Anterior cingulate cortex (tissue), 58 donors: ENCODE results near the gene NLRP4.

Experiments
- DNase-seq, 58 donors: peaks; one replicate each; lab custom pipeline; 2025; lab: John Stamatoyannopoulos, UW

NLRP4 gene

GRCh38 chr19:55836340-55836739 lies at the start of gene NLRP4:
Gene NLRP4, plus strand, starts transcription at chr19:55836540. Its CDS starts 15,541 bp downstream, at chr19:55852081.
- DNase-seq: no peak

- no peak for DNase-seq
Observed at GRCh38 chr19:55795021-55795420, 41.3 kb upstream of the NLRP4 start.

DNA sequence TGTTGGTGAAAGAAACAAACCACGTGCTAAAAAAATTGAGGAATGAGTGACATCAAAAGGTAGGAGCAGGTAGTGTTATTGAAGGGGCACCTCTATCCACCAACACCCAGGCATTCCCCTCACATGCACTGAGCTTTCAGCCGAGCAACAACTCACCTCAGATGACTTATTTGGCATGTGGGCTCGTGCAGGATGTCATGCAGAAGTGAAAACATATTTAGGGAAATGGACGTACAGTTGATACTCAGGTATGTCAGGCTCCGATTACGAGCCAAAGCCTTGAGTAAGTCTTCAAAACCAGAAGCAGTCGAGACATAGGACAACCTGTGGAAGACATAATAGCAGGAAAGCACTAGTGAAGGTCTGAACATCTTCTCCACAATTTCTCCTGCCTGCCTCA lies 34.9 kb upstream of the NLRP4 start:
- no peak for DNase-seq

- DNase-seq: no peak
Observed at GRCh38 chr19:55802281-55802680, 34.1 kb upstream of the NLRP4 start.

GRCh38 chr19:55809381-55810058 lies 26.8 kb upstream of the NLRP4 start:
- peak in 8 of 58 donors; percentile 0 to 33 (median 2) for DNase-seq

DNA sequence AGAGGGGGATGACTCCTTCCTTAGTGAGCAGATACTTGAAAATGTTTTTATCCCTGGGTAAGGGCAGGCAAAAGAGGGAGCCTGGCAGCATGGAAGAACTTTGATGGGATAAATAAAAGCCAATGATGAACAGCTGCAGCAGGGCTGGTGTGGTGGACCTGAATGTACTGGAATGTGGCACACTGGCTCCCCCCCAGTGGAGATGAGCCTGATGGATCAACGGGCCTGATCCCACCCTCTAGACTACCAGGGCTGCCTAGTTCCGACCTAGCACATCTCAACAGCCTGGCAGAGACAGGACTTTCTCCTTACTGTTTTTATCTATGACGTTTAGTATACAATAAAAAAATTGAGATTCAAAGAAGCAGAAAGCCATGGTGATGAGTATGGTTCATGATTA lies 25.0 kb upstream of the NLRP4 start:
- no peak for DNase-seq

- no peak for DNase-seq
Observed at GRCh38 chr19:55812449-55812848, 23.9 kb upstream of the NLRP4 start.

- DNase-seq: no peak
Observed at GRCh38 chr19:55813906-55814305, 22.4 kb upstream of the NLRP4 start.

- no peak for DNase-seq
Observed at GRCh38 chr19:55820037-55820436, 16.3 kb upstream of the NLRP4 start.

GRCh38 chr19:55830656-55831055 lies 5.7 kb upstream of the NLRP4 start:
- DNase-seq: no peak

GRCh38 chr19:55831846-55832245 lies 4.5 kb upstream of the NLRP4 start, which contains the start of gene NLRP11:
Gene NLRP11, minus strand, starts transcription at chr19:55831999. Its CDS starts 13,825 bp downstream, at chr19:55818174.
- no peak for DNase-seq

GRCh38 chr19:55832676-55833075 lies 3.7 kb upstream of the NLRP4 start:
- no peak for DNase-seq

DNA sequence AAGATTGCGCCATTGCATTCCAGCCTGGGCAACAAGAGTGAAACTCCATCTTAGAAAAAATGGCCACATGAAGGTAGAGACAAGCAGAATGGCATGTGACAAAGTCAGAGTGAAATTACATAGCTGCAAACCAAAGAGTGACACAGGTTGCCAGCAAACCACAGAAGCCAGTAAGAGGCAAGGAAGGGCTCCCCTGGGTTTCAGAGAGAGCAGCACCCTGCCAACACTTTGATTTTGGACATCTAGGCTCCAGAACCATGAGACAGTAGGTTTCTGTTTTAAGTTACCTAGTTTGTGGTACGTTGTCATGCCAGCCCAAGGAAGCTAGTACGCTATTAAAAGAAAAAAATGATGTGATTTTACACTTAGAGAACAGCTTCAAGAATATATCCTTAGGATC lies 1.9 kb downstream of the NLRP4 start:
- DNase-seq: no peak

- no peak for DNase-seq
Observed at GRCh38 chr19:55838906-55839305, 2.6 kb downstream of the NLRP4 start.

GRCh38 chr19:55855160-55855559 lies 18.8 kb downstream of the NLRP4 start:
- peak in 1 of 58 donors; percentile 0 for DNase-seq

DNA sequence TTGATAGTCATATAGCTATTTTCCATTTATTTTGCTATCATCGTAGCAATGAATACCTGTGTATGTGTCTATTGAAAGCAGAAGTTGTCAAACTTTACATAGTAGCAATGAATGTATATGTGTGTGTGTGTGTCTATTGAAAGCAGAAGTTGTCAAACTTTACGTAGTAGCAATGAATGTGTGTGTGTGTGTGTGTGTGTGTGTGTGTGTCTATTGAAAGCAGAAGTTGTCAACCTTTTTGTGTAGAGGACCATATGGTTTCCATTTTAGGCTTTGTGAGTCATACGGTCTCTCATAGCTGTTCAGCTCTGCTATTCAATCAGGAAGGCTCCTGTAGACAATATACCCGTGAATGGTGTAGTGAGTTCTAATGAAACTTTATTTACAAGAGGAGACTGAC lies 20.8 kb downstream of the NLRP4 start:
- peak in 4 of 58 donors; percentile 0 to 6 (median 4) for DNase-seq

- no peak for DNase-seq
Observed at GRCh38 chr19:55857974-55858373, 21.6 kb downstream of the NLRP4 start.

GRCh38 chr19:55858401-55858800 lies 22.1 kb downstream of the NLRP4 start:
- DNase-seq: no peak

DNA sequence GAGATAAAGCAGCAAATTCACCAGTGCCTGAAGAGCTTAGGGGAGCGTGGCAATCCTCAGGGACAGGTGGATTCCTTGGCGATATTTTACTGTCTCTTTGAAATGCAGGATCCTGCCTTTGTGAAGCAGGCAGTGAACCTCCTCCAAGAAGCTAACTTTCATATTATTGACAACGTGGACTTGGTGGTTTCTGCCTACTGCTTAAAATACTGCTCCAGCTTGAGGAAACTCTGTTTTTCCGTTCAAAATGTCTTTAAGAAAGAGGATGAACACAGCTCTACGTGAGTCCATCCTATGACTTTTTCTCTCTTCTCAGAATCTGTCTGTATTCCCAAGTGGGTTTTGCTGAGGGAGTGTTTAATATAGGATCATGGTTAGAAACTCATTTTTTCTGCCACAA lies 22.6 kb downstream of the NLRP4 start:
- DNase-seq: no peak

DNA sequence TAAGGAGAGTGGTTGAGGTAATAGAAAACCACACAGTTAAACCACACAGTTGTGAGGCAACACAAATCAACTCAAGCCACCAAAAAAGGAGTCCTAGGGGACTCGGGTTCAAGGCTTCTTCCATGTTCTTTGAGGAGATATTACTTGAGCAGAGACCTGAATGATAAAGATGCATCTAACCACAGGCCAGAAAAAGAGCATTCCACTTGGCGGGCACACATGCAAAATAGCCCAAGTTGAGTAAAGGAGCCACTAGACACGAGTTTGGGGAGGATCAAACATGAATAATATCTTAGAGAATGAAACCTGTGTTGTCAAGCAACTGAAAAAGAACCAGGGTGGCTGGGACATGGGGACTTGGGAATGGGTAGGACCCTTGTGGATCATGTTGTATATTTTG lies 30.2 kb downstream of the NLRP4 start:
- DNase-seq: no peak

DNA sequence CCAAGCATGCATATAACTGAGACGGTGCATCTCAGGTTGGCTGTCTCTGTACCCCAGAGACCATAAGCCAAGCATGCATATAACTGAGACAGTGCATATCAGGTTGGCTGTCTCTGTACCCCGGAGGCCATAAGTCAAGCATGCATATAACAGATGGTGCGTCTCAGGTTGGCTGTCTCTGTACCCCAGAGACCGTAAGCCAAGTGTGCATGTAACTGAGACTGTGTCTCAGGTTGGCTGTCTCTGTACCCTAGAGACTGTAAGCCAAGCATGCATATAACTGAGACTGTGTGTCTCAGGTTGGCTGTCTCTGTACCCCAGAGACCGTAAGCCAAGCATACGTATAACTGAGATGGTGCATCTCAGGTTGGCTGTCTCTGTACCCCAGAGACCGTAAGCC lies 30.8 kb downstream of the NLRP4 start:
- no peak for DNase-seq

DNA sequence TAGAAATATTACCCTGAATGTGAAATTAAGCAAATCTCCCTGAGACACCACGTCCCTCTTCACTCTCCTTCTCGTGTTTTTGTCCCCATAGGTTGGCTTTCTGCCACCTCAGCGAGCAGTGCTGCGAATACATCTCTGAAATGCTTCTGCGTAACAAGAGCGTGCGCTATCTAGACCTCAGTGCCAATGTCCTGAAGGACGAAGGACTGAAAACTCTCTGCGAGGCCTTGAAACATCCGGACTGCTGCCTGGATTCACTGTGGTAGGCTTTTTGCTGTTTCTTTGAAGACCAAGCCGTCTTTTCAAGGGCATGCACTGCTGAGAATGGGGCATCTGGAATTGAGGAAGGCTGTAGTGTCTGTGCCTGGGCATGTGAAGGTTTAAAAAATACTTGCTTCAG lies 34.4 kb downstream of the NLRP4 start:
- no peak for DNase-seq

GRCh38 chr19:55877211-55877610 lies 40.9 kb downstream of the NLRP4 start:
- DNase-seq: no peak
